ENCODE data around the gene TRABD.
A peak's percentile ranks its signal among the peaks of the same experiment; 100 is the strongest.

TRABD gene

DNA sequence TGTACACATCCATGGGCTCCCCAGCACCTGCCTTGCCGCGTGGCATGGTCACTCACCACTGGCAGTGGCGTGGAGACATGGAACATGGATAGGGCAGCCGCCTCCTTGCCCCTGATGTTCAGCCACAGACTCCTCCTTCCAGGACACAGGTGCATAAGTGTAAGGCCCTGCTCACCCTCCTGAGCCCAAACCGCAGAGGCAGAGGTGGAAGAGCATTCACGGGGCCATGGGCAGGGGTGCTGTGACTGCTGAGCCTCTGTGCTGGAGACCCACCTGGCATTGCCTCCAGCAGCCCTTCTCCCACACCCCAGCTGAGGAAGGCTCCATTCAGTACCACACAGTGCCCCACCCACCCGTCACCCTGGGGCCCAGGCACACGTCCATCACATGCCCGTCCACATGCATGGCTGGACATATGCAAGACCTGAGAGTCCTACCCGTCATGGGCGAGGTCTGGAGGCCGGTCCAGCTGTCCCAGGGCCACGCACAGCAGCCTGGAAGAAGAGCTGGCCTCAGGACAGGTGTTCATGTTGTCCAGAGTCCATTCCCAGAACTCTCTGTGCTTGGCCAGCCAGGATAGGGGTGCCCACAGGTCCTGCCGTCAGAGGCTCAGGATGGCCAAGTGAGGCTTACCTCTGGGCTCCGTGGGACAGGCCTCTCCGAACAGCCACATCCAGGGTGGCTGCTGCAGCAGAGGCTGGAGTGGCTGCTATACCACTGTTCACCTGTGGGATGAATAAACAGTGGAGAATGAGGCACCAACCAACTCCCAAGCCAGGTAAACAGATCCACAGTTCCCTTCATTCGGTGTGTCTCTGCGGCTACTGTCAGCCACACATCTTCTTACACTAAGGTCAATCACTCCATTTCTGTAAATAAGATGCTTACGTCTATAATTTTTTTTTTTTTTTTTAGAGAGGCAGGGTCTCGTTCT lies 60.8 kb downstream of the TRABD start:
- DNase-seq = no peak

DNA sequence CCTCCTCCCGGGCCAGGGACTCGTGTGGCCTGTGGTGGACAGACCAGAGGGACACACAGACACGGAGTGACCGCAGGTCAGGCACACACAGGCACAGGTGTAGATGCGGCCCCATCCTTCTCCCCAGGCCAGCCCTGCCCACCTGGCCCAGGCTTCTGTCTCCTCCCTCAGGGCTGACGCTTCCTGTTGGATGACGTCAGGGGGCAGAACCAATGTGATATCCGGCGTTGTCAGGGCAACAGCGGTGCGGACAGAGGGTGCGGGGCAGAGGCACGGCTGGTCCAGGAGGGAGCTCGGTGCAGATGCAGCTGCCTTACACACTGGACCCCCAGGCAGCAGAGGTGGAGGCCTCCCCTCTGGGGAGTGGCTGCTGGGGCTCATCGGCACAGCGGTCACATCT lies 62.0 kb downstream of the TRABD start:
- DNase-seq = peak; percentile 83

DNA sequence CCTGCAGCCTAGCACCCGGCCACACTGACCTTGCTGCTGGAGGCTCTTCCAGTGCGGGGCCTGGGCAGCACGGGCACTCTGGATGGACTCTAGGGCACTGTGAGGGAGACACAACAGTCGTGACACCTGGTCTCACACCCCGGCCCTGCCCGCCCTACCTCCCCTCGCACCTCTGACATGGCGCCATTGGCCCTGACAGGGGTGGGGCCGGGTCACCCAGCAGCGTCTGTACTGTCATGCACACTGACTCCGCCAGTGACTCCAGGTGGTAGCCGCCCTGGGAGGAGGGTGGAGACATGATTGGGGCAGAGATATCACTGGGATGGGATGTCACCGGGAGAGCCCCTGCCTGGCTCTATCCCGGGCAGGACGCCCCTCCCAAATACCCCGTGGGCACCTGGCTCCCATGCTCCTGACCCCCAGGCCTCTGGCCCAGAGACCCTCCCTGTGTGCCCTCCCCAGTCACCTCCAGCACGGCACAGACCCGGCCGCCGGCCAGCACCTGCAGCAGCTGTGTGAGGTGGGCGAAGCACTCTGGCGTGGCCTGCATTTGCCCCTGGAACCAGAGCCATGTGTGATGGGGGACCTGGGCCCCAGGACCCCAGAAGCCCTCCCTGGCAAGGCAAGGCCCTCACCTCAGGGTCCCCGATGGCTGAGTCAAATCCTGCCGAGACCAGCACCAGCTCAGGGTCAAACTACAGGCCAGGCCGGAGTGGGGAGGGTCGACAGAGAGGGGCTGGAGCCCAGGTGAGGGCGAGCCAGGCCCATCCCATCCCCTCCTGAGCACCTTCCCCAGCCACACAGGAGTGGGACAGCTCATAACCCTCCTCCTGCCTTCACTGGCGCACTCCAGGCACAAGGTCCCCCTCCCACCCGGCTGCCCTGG lies 62.7 kb downstream of the TRABD start:
- DNase-seq = no peak

Data from DMS153 (cell line).